ENCODE results near the gene VGF.

Gene VGF

DNA sequence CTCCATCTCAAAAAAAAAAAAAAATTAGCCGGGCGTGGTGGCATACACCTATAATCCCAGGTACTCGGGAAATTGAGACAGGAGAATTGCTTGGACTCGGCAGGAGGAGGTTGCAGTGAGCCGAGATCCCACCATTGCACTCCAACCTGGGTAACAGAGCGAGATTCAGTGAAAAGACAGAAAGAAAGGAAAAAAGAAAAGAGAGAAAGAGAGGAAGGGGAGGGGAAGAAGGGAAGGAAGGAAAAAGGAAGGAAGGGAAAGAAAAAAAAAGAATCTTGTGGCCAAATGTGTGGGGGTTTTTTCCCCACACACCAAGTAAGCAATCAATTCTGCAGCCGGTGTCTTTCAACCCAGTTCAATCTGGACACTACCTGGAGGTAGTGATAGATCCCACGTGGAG, 23.7 kb upstream of the VGF start:
- DNase-seq: no peak
- H3K27me3 Mint-ChIP-seq (ENCODE audit: low read depth, poor library complexity): peaks cover 58% of the 10 kb centered on the region
- no peaks in the 10 kb centered on the region for H3K36me3 Mint-ChIP-seq (ENCODE audit: low read depth)
- H3K4me3 Mint-ChIP-seq: no peak overlapping the region
- no peaks in the 10 kb centered on the region for H3K9me3 Mint-ChIP-seq
- peaks cover 4% of the 10 kb centered on the region for H3K4me1 Mint-ChIP-seq
- no peak overlapping the region for H3K27ac Mint-ChIP-seq
- TF ChIP-seq, protein P1, sequence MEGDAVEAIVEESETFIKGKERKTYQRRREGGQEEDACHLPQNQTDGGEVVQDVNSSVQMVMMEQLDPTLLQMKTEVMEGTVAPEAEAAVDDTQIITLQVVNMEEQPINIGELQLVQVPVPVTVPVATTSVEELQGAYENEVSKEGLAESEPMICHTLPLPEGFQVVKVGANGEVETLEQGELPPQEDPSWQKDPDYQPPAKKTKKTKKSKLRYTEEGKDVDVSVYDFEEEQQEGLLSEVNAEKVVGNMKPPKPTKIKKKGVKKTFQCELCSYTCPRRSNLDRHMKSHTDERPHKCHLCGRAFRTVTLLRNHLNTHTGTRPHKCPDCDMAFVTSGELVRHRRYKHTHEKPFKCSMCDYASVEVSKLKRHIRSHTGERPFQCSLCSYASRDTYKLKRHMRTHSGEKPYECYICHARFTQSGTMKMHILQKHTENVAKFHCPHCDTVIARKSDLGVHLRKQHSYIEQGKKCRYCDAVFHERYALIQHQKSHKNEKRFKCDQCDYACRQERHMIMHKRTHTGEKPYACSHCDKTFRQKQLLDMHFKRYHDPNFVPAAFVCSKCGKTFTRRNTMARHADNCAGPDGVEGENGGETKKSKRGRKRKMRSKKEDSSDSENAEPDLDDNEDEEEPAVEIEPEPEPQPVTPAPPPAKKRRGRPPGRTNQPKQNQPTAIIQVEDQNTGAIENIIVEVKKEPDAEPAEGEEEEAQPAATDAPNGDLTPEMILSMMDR (IDR thresholded peaks at IDR 0.05): no peak

DNA sequence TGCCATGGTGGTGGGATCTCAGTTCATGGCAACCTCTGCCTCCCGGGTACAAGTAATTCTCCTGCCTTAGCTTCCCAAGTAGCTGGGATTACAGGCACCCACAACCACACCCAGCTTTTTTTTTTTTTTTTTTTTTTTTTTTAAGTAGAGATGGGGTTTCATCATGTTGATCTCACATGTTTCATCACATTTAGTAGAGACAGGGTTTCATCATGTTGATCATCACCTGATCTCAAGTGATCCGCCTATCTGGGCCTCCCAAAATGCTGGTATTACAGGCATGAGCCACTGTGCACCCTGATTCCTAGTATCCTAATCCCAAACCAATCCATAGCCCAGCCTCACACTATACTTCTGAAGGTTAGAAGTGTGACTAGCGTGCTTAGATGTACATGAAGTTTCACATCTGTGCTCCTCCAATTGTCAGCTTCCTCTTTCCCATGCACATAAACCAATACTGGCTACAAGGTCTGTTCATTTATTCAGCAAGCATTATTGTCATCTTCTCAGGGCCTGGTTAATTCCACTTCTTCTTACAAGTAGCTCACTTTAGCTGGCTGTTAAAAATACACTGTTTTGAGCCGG, 21.6 kb upstream of the VGF start:
- Mint-ChIP-seq H3K27me3 (ENCODE audit: low read depth, poor library complexity) (peaks cover 57% of the 10 kb centered on the region), H3K4me3 (no peak overlapping the region), H3K4me1 (peaks cover 13% of the 10 kb centered on the region), H3K36me3 (ENCODE audit: low read depth) (no peaks in the 10 kb centered on the region), H3K27ac (no peak overlapping the region), H3K9me3 (peaks cover 6% of the 10 kb centered on the region)
- TF ChIP-seq, protein P1 (IDR thresholded peaks at IDR 0.05): no peak
- no peak for DNase-seq

DNA sequence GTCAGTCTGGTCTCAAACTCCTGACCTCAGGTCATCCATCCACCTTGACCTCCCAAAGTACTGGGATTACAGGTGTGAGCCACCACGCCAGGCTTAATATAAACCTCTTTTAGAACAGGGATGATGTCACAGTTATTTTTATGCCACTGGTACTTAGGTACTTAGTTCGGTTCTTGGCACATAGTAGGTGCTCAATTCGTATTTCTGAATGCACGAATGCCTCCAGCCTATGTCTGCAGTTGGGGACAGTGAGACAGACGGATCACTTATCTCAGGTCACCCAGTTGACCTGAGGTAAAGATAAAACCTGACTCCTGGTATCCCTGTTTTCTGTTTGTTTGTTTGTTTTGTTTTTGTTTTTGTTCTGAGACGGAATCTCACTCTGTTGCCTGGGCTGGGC, 20.8 kb upstream of the VGF start:
- Mint-ChIP-seq H3K27me3 (ENCODE audit: low read depth, poor library complexity) (peaks cover 59% of the 10 kb centered on the region), H3K27ac (no peak overlapping the region), H3K4me3 (no peak overlapping the region), H3K36me3 (ENCODE audit: low read depth) (no peaks in the 10 kb centered on the region), H3K9me3 (peaks cover 6% of the 10 kb centered on the region), H3K4me1 (peaks cover 10% of the 10 kb centered on the region)
- DNase-seq: no peak
- TF ChIP-seq, protein P1 (IDR thresholded peaks at IDR 0.05): no peak

DNA sequence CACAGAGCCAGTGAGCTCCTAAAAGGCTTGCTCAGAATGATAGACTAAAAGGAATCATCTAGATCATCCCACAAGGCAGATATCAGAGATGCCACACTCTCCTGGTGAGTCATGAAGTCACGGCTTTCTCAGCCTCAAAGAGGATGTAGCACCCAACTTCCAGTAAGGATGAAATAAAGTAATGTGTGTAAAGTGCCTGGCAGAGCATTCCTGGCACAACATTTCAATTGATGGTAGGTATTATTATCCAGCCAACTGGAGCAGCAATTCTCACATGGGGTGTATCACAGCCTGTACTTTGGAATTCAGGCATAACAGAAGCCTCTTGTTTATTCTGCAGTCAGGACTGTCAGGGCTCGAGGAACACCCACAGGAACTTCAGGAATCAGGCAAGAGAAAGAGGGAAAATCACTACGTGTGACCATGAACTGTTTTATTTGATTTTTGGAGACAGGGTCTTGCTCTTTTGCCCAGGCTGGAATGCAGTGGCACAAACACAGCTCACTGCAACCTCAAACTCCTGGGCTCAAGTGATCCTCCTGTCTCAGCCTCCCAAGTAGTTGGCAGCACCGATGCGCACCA, 20.0 kb upstream of the VGF start:
- peaks cover 14% of the 10 kb centered on the region for H3K4me1 Mint-ChIP-seq
- no peak for DNase-seq
- no peaks in the 10 kb centered on the region for H3K36me3 Mint-ChIP-seq (ENCODE audit: low read depth)
- H3K27ac Mint-ChIP-seq: no peak overlapping the region
- peaks cover 10% of the 10 kb centered on the region for H3K9me3 Mint-ChIP-seq
- peaks cover 64% of the 10 kb centered on the region for H3K27me3 Mint-ChIP-seq (ENCODE audit: low read depth, poor library complexity)
- H3K4me3 Mint-ChIP-seq: no peak overlapping the region
- TF ChIP-seq, protein P1 (IDR thresholded peaks at IDR 0.05): no peak

DNA sequence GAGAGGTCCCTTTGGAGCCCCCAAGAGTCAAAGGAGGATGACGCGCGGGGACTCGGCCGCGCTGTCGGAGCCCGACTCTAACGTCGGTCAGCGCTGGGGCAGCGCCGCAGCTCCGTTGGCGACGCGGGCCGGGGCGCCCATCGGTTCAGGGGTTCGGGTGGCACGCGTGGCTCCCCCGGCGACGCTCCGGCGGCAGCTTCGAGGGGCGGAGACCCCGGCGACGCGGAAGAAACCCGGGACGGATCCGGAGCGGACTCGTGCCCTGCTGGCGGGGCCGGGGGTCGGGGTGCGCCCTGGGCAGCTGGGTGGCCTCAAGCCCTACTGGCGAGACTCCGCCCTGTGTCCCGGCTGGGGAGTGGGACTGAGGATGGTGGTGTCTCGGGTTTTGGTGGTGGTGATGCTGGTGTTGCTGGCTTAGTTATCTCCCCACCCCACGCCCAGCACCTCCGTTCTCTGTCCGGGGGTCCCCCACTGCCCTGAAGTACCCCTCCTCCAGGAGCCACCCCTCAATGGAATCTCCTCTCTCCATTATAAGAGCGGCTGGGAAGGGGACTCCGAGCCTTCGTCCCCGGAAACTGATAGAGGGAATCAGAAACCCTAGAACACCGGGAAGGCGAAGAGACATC, 14.9 kb upstream of the VGF start, which contains the start of gene NAT16:
Gene NAT16 (minus strand): TSS at position 164 of the 626 bp plus-strand sequence. CDS start 5,486 bp downstream, outside the sequence.
- H3K36me3 Mint-ChIP-seq (ENCODE audit: low read depth): no peaks in the 10 kb centered on the region
- peaks cover 10% of the 10 kb centered on the region for H3K9me3 Mint-ChIP-seq
- H3K4me1 Mint-ChIP-seq: peaks cover 21% of the 10 kb centered on the region
- no peak for DNase-seq
- TF ChIP-seq, protein P1 (IDR thresholded peaks at IDR 0.05): no peak
- H3K27ac Mint-ChIP-seq: no peak within 1 kb of the TSS
- H3K27me3 Mint-ChIP-seq (ENCODE audit: low read depth, poor library complexity): peaks cover 88% of the 10 kb centered on the region
- H3K4me3 Mint-ChIP-seq: peak within 1 kb of the TSS; percentile 75
